SK-N-SH (cell line): ENCODE measurements around the gene GPR6. TPM values are rescaled to one million over a fixed set of nuclear protein-coding genes. Genes with fewer than 3 reads are reported as not detected.

Experiments used
- CTCF ChIA-PET: fragments of 300-600, 350-600 bp; formaldehyde crosslinking; extraction: SDS; loops from one replicate; lab custom pipeline; 2021; lab: Yijun Ruan, JAX
- POLR2A ChIA-PET: fragments of 350-600 bp; sonication (Branson Sonifier 250); formaldehyde crosslinking; extraction: SDS; loops from one replicate; lab custom pipeline; 2020; ENCODE audit warnings: antibody characterized with exemption, inconsistent platforms; lab: Yijun Ruan, JAX
- DNase-seq: peaks from one replicate; pipeline ENCODE4 v3.0.0; 2012
- H2AFZ ChIP-seq: fragments of 200-600 bp; sonication (generic); 2 replicates; pipeline ENCODE4 v1.8.1; 2016; ENCODE audit warnings: antibody characterized with exemption, mild to moderate bottlenecking, low read depth
- H3F3A ChIP-seq: fragments of 200-600 bp; sonication (generic); replicated peaks from 2 replicates; pipeline ENCODE3; 2016; ENCODE audit warnings: antibody characterized with exemption, mild to moderate bottlenecking; ENCODE audit not compliant: insufficient read depth
- H3K27ac ChIP-seq, 2 experiments: fragments of 200-500 bp in 1 of 2; fragments of 200-600 bp in 1 of 2; sonication (Bioruptor generic) in 1 of 2; sonication (generic), shearing (Covaris generic) in 1 of 2; 2 replicates each; pipeline versions ENCODE4 v1.5.1 to v1.6.1; 2014 to 2016; ENCODE audit warnings: low read depth in 2 of 2, inconsistent platforms in 1 of 2, low read length in 1 of 2, mild to moderate bottlenecking in 1 of 2, mixed read lengths in 1 of 2
- H3K27me3 ChIP-seq: fragments of 200-600 bp; sonication (generic), shearing (Covaris generic); 2 replicates; pipeline ENCODE4 v1.6.1; 2016; ENCODE audit warnings: mixed run types; ENCODE audit not compliant: insufficient read depth
- H3K36me3 ChIP-seq, 2 experiments: fragments of 200-500 bp in 1 of 2; fragments of 200-600 bp in 1 of 2; sonication (Bioruptor generic) in 1 of 2; sonication (generic) in 1 of 2; replicated peaks in 1 of 2; 2 replicates each; pipeline versions ENCODE3 to v1.5.1; 2014 to 2016; ENCODE audit warnings: low read length in 1 of 2, mild to moderate bottlenecking in 1 of 2; ENCODE audit not compliant: insufficient read depth in 2 of 2, control insufficient read depth in 1 of 2
- H3K4me1 ChIP-seq, 2 experiments: fragments of 200-500 bp in 1 of 2; fragments of 200-600 bp in 1 of 2; sonication (Bioruptor generic) in 1 of 2; sonication (generic), shearing (Covaris generic) in 1 of 2; 2 replicates each; pipeline versions ENCODE4 v1.5.1 to v1.6.1; 2014 to 2016; ENCODE audit warnings: low read depth in 1 of 2, low read length in 1 of 2, mixed run types in 1 of 2; ENCODE audit not compliant: insufficient read depth in 2 of 2, control insufficient read depth in 1 of 2
- H3K4me2 ChIP-seq: fragments of 200-600 bp; sonication (generic), shearing (Covaris generic); 2 replicates; pipeline ENCODE4 v1.6.1; 2017; ENCODE audit warnings: mixed run types
- H3K4me3 ChIP-seq, 2 experiments: fragments of 200-500 bp in 1 of 2; fragments of 200-600 bp in 1 of 2; sonication (Bioruptor generic) in 1 of 2; sonication (generic), shearing (Covaris generic) in 1 of 2; 2 replicates each; pipeline versions ENCODE4 v1.5.1 to v1.8.1; 2014 to 2016; ENCODE audit warnings: low read depth in 2 of 2, inconsistent platforms in 1 of 2, low read length in 1 of 2, mild to moderate bottlenecking in 1 of 2, mixed read lengths in 1 of 2, moderate library complexity in 1 of 2
- H3K79me2 ChIP-seq: fragments of 200-600 bp; sonication (generic); 2 replicates; pipeline ENCODE4 v1.8.1; 2017; ENCODE audit warnings: mild to moderate bottlenecking; ENCODE audit not compliant: insufficient read depth
- H3K9ac ChIP-seq: fragments of 200-600 bp; sonication (generic); 2 replicates; pipeline ENCODE4 v1.6.1; 2017; ENCODE audit warnings: mixed run types
- H3K9me2 ChIP-seq: fragments of 200-600 bp; sonication (generic); 2 replicates; pipeline ENCODE4 v1.6.1; 2017; ENCODE audit warnings: mixed run types
- H3K9me3 ChIP-seq: fragments of 200-600 bp; sonication (generic); 2 replicates; pipeline ENCODE4 v1.6.1; 2017; ENCODE audit warnings: mixed run types, mild to moderate bottlenecking, moderate library complexity
- H4K20me1 ChIP-seq: fragments of 200-600 bp; sonication (generic); 2 replicates; pipeline ENCODE4 v1.6.1; 2017; ENCODE audit warnings: mild to moderate bottlenecking, mixed run types; ENCODE audit not compliant: insufficient read depth
- CHD2 ChIP-seq: fragments of 150-350 bp; IDR thresholded peaks from 2 replicates; pipeline ENCODE4 v1.6.1; 2018; ENCODE audit warnings: low read length; ENCODE audit not compliant: partially characterized antibody
- CTCF ChIP-seq: fragments of 200-600 bp; sonication (generic); IDR thresholded peaks from 2 replicates; pipeline ENCODE4 v1.6.1; 2017; ENCODE audit warnings: antibody characterized with exemption, mild to moderate bottlenecking, moderate library complexity
- EZH2phosphoT487 ChIP-seq: fragments of 200-600 bp; sonication (generic); IDR thresholded peaks from 2 replicates; pipeline ENCODE4 v1.6.1; 2017; ENCODE audit warnings: low read depth, mixed run types, mild to moderate bottlenecking, antibody characterized with exemption, moderate library complexity, borderline replicate concordance
- FOSL2 ChIP-seq: IDR thresholded peaks from 2 replicates; pipeline ENCODE4 v1.4.0; 2012; ENCODE audit warnings: low read depth, mild to moderate bottlenecking, moderate library complexity, borderline replicate concordance
- FOXJ3 ChIP-seq: sonication (generic); formaldehyde crosslinking; IDR thresholded peaks from 2 replicates; pipeline ENCODE4 v1.5.1; 2020; ENCODE audit warnings: mild to moderate bottlenecking, missing genetic modification reagents
- FOXM1 ChIP-seq: IDR thresholded peaks from 2 replicates; pipeline ENCODE4 v1.4.0; 2012; ENCODE audit warnings: low read depth, mild to moderate bottlenecking
- NFIC ChIP-seq: IDR thresholded peaks from 2 replicates; pipeline ENCODE4 v1.4.0; 2012; ENCODE audit warnings: borderline replicate concordance
- NRF1 ChIP-seq: IDR thresholded peaks from 2 replicates; pipeline ENCODE4 v1.6.1; 2012; ENCODE audit warnings: low read depth, mild to moderate bottlenecking, low read length
- PBX3 ChIP-seq: IDR thresholded peaks from 2 replicates; pipeline ENCODE4; 2012
- RXRA ChIP-seq: IDR thresholded peaks from 2 replicates; pipeline ENCODE4 v1.4.0; 2012; ENCODE audit warnings: low read depth, mild to moderate bottlenecking, borderline replicate concordance
- SMC3 ChIP-seq: IDR thresholded peaks from 2 replicates; pipeline ENCODE4 v1.6.1; 2012; ENCODE audit warnings: low read depth, low read length, improper control_type of control experiment
- TAF1 ChIP-seq: IDR thresholded peaks from 2 replicates; pipeline ENCODE4 v1.6.1; 2012; ENCODE audit warnings: low read depth, mild to moderate bottlenecking, low read length, moderate library complexity, borderline replicate concordance
- USF2 ChIP-seq: fragments of 150-350 bp; IDR thresholded peaks from 2 replicates; pipeline ENCODE4 v1.6.1; 2017; ENCODE audit warnings: antibody characterized with exemption, low read length, low read depth, borderline replicate concordance
- YY1 ChIP-seq: IDR thresholded peaks from 2 replicates; pipeline ENCODE4 v1.4.0; 2012; ENCODE audit warnings: low read depth, mild to moderate bottlenecking
- ZBTB33 ChIP-seq: IDR thresholded peaks from 2 replicates; pipeline ENCODE4 v1.4.0; 2012; ENCODE audit warnings: low read depth, borderline replicate concordance
- WGBS: methylation state at CpG from one replicate; pipeline ENCODE4 v1.1.6; 2017; ENCODE audit warnings: low lambda C conversion rate; 5-methylcytosine and 5-hydroxymethylcytosine counted together
- polyA plus RNA-seq, 3 experiments: library from polyadenylated mRNA; depleted of rRNA; stranded (reverse); fragments of >200 nt; gene quantifications; 2 replicates each; pipeline ENCODE4 v1.2.3, GENCODE V29; 2012

Gene GPR6
- polyA plus RNA-seq, 1 of the 3 experiments (the other 2 are of a cell fraction) = not detected

- Histone ChIP-seq H3K4me3 (no peak overlapping the region), H3K27me3 (no peaks in the 10 kb centered on the region; the same call in 1 of the 2 replicates), H2AFZ (no peak overlapping the region), H4K20me1 (no peaks in the 10 kb centered on the region), H3K36me3 (no peaks in the 10 kb centered on the region), H3K79me2 (no peaks in the 10 kb centered on the region), H3F3A (no peaks in the 10 kb centered on the region), H3K4me2 (no peak overlapping the region), H3K9me3 (no peaks in the 10 kb centered on the region), H3K9me2 (no peaks in the 10 kb centered on the region), H3K27ac (no peak overlapping the region), H3K9ac (no peak overlapping the region), H3K4me1 (no peaks in the 10 kb centered on the region)
- TF ChIP-seq FOSL2 (no peak), ZBTB33 (no peak), EZH2phosphoT487 (no peak), NFIC (no peak), NRF1 (no peak), YY1 (no peak), FOXJ3 (CRISPR knock-in tag) (no peak), SMC3 (no peak), USF2 (no peak), CHD2 (no peak), FOXM1 (no peak), RXRA (no peak), TAF1 (no peak), PBX3 (no peak), CTCF (no peak)
- CTCF ChIA-PET = interaction anchor here (1.4 to 2.1 kb wide), 2 partner anchors 22 to 312 kb away, joined by 3 to 8 read pairs; no protein-coding TSS in a partner anchor
- WGBS = 52% methylated on average over 6 of the region's 6 CpGs
- DNase-seq = no peak
- POLR2A ChIA-PET = no interaction called here
Observed at GRCh38 chr6:110017306-110017705, 39.2 kb downstream of the GPR6 start.
